ENCODE results near the gene SCRT2.

Gene SCRT2

GRCh38 chr20:634148-634925 is 41.3 kb downstream of the SCRT2 start:
- no peak for DNase-seq (ENCODE audit: low read depth in 2 of 2)

GRCh38 chr20:631101-631500 is 44.5 kb downstream of the SCRT2 start:
- no peak for DNase-seq (ENCODE audit: low read depth in 2 of 2)

- no peak for DNase-seq (ENCODE audit: low read depth in 2 of 2)
Observed at GRCh38 chr20:626579-626978, 49.0 kb downstream of the SCRT2 start.

GRCh38 chr20:625360-625932 is 50.2 kb downstream of the SCRT2 start:
- no peak for DNase-seq (ENCODE audit: low read depth in 2 of 2)

GRCh38 chr20:623704-624103 is 51.9 kb downstream of the SCRT2 start:
- DNase-seq (ENCODE audit: low read depth in 2 of 2): no peak

- DNase-seq (ENCODE audit: low read depth in 2 of 2): no peak
Observed at GRCh38 chr20:623021-623420, 52.6 kb downstream of the SCRT2 start.

- no peak for DNase-seq (ENCODE audit: low read depth in 2 of 2)
Observed at GRCh38 chr20:622161-622560, 53.4 kb downstream of the SCRT2 start.

- DNase-seq (ENCODE audit: low read depth in 2 of 2): no peak
Observed at GRCh38 chr20:621125-621756, 54.4 kb downstream of the SCRT2 start.

GRCh38 chr20:620246-620645 is 55.4 kb downstream of the SCRT2 start:
- DNase-seq (ENCODE audit: low read depth in 2 of 2): no peak

GRCh38 chr20:618980-619379 is 56.6 kb downstream of the SCRT2 start:
- DNase-seq (ENCODE audit: low read depth in 2 of 2): no peak

- no peak for DNase-seq (ENCODE audit: low read depth in 2 of 2)
Observed at GRCh38 chr20:617934-618690, 57.5 kb downstream of the SCRT2 start.

- DNase-seq (ENCODE audit: low read depth in 2 of 2): no peak
Observed at GRCh38 chr20:615514-615913, 60.1 kb downstream of the SCRT2 start.

- no peak for DNase-seq (ENCODE audit: low read depth in 2 of 2)
Observed at GRCh38 chr20:611843-612185, 63.8 kb downstream of the SCRT2 start.
